GM13977 (cell line): ENCODE results near the gene USP47.

Experiments
- DNase-seq: peaks from one replicate; pipeline ENCODE4 v3.0.0; 2012; ENCODE audit warnings: low spot score
- in situ Hi-C: fragments of 300-500 bp; cut with MboI; formaldehyde crosslinking; loops from one replicate; pipeline ENCODE4 v1.12.0; 2022; ENCODE audit warnings: low sequenced_read_pairs, low pct_unique_long_range_greater_than_20kb, mixed read lengths, inconsistent platforms; ENCODE audit not compliant: unreplicated experiment
- TF ChIP-seq, protein P1 (sequence below): IDR thresholded peaks from 2 replicates; pipeline ENCODE4 v1.5.1; 2012; ENCODE audit warnings: mild to moderate bottlenecking, control low read depth; ENCODE audit not compliant: insufficient read depth; ENCODE audit errors: extremely low read depth, missing control alignments

The USP47 gene

DNA sequence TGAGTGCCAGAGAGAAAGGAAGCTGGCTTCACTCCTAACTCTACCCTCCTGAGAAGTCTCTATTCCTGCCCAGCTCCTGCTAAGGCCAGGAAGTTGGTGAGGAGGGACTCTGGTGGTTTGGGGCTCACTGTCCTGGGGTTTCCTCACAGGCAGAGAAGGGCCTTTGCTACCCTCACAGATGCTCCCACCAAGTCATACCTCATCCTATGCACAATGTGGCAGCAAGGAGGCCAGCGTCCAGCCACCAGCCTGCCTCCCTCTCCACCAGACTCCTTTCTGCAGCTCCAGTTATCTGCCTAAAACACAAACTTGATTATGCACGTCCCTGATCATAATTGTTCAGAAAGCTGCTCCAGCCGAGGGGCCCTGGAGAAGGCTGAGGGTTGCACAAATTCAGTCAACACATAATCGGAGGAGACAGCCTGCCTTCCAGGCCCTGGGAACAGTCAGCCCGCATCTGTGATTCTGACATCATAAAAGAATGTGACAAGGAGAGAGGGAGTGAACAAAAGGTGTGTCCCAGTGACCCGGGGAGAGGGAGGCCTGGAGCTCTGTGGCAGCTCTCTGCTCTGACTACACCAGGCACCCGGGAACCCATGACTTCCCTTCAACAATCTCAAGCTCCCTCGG lies 137.8 kb downstream of the USP47 start:
- DNase-seq: no peak
- in situ Hi-C loops: no loop called here
- TF ChIP-seq, protein P1, sequence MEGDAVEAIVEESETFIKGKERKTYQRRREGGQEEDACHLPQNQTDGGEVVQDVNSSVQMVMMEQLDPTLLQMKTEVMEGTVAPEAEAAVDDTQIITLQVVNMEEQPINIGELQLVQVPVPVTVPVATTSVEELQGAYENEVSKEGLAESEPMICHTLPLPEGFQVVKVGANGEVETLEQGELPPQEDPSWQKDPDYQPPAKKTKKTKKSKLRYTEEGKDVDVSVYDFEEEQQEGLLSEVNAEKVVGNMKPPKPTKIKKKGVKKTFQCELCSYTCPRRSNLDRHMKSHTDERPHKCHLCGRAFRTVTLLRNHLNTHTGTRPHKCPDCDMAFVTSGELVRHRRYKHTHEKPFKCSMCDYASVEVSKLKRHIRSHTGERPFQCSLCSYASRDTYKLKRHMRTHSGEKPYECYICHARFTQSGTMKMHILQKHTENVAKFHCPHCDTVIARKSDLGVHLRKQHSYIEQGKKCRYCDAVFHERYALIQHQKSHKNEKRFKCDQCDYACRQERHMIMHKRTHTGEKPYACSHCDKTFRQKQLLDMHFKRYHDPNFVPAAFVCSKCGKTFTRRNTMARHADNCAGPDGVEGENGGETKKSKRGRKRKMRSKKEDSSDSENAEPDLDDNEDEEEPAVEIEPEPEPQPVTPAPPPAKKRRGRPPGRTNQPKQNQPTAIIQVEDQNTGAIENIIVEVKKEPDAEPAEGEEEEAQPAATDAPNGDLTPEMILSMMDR: no peak

DNA sequence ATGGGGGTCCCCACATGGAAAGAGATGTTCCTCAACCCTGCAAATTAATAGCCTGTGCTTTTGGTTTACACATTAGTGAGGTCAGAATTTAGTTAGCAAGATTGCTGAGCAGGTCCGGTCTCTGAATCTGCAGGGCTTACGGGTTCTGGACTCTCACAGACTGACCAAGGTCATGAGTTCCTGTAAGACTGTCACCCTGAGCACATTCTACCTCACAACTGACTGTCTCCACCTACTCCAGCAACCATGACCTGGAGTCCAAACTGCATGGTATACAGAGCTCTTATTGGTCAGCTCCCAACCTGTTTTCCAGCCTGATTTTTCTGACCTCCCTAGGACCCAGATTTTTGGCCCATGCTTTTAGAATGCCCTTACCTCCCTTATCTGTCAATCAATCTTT lies 138.4 kb downstream of the USP47 start:
- DNase-seq: no peak
- in situ Hi-C loops: no loop called here

DNA sequence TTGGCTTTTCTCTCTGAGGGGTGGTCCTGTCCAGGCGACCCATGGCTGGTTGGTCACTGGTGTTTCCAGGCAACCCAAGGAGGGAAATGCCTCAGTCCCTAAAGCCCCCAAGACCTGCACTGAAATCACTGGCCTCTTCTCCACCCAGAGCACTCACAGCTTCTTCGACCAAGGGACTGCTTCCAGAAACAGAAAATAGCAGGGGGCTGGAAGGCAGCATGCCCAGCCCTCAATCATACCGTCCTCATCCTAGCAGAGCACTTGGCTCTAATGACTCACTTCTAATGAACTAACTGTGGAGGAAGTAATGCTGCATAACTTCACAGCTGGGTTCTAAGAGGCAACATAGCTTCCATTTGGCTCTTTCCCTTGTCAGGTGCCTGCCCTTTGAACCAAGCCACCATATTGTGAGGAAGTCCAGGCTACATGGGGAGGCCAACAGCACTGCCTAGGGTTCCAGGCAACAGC lies 139.1 kb downstream of the USP47 start:
- in situ Hi-C loops: no loop called here
- TF ChIP-seq, protein P1: no peak
- DNase-seq: no peak

More for the DNA sequence above, 138.4 kb downstream of the USP47 start:
- TF ChIP-seq, protein P1: no peak

DNA sequence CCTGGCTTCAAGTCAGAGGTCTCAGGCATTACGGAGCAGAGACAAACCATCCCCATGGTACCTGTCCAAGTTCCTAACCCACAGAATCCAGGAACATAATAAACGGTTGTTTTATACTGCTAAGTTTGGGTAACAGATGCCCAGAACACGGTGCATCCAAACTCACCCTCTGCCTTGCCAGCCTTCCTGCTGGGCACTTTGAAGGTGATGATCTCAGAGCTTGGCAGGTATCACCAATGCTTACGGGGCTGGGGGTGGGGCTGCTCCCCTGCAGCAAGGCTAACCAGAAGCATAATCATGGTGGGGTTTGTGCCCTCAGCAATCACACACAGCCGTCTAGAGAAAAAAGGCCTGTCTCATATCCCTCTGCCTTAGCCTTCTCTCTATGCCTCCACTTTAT lies 139.6 kb downstream of the USP47 start:
- in situ Hi-C loops: no loop called here
- TF ChIP-seq, protein P1: no peak
- no peak for DNase-seq

DNA sequence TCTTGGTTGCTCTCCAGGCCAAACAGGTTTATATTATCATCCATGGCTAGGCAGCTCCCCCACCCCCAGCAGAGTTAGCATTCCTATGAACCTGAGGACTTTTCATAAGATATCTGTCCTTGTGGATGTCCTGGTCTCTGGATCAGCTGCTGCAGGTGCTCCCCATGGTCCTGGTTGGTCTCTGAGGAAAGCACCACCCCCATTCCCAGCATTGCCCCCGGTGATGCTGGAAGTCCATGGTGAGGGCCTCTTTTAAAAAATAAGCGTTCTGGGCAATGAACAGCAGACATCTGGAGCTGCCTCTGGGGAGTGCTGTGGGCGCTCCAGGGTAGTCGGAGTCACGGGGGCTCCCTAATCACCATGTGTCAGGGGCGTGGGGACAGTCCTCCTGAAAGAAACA lies 140.1 kb downstream of the USP47 start:
- TF ChIP-seq, protein P1: no peak
- no peak for DNase-seq
- in situ Hi-C loops: no loop called here

DNA sequence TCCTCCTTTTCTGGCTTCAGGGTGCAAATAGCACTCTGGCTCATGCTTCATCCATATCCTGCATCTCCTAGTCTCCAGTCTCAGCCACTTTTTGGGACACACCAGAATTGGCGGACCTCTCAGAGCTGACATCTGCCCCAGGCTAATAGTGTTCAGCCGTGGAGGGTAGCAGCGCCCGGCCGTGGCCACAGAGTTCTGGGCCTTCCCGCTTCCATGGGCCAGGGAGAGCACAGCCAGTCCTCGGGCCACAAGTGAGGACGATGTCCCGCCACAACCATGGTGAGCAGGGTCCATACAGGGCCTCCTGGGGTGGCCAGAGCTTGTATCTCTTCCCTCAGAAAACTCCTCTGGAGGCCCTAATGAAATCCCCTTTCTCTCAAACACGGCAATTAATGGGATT lies 140.7 kb downstream of the USP47 start:
- TF ChIP-seq, protein P1: no peak
- in situ Hi-C loops: no loop called here
- no peak for DNase-seq
